Right lobe of liver (tissue), 6 donors: ENCODE measurements around the gene FADD. TPM values are rescaled to one million over a fixed set of nuclear protein-coding genes. Genes with fewer than 3 reads are reported as not detected.
"Not testable (repeated sequence)": the region's sequence is repeated elsewhere in the genome, so short reads cannot be mapped to it uniquely, and the experiment has no call there.

ENCODE experiments used
- ATAC-seq, 4 donors: fragments of 200-7000 bp; cut with Tn5 transposase; one replicate each; pipeline ENCODE4 v1.9.1; 2020; ENCODE audit warnings: mild to moderate bottlenecking in 4 of 4, moderate library complexity in 4 of 4
- DNase-seq, 3 donors: peaks; one replicate each; pipeline ENCODE4 v3.0.0-alpha.2; 2020
- H3K27ac ChIP-seq, 3 donors: fragments of 200-600 bp; one replicate each; pipeline ENCODE4 v1.8.0; 2022
- H3K27me3 ChIP-seq, 2 donors: fragments of 200-600 bp; one replicate each; pipeline ENCODE4 v1.8.0; 2022
- H3K36me3 ChIP-seq, 4 donors: fragments of 200-600 bp; sonication (generic) in 1 of 4; one replicate each; pipeline versions ENCODE4 v1.5.1 to v1.8.0; 2017 to 2022; ENCODE audit warnings: control low read depth in 1 of 4
- H3K4me1 ChIP-seq, 4 donors: fragments of 200-600 bp; sonication (generic) in 1 of 4; one replicate each; pipeline versions ENCODE4 v1.5.1 to v1.8.0; 2017 to 2022; ENCODE audit warnings: control low read depth in 1 of 4
- H3K4me3 ChIP-seq, 3 donors: fragments of 200-600 bp; one replicate each; pipeline ENCODE4 v1.8.0; 2022
- H3K9me3 ChIP-seq, 4 donors: fragments of 200-600 bp; sonication (generic) in 1 of 4; one replicate each; pipeline versions ENCODE4 v1.5.1 to v1.8.0; 2017 to 2022; ENCODE audit warnings: control low read depth in 1 of 4
- CTCF ChIP-seq, 4 donors: fragments of 200-600 bp in 3 of 4; fragments of 450-650 bp in 1 of 4; IDR thresholded peaks; one replicate each; pipeline versions ENCODE4 v1.5.1 to v1.8.0; 2016 to 2022; ENCODE audit warnings: antibody characterized with exemption in 4 of 4, mild to moderate bottlenecking in 2 of 4
- POLR2A ChIP-seq: fragments of 450-650 bp; IDR thresholded peaks from one replicate; pipeline ENCODE4 v1.6.1; 2017; ENCODE audit warnings: antibody characterized with exemption, mild to moderate bottlenecking
- WGBS: methylation state at CpG from one replicate; pipeline ENCODE4 v1.1.6; 2018; ENCODE audit warnings: low coverage, low lambda C conversion rate; ENCODE audit not compliant: insufficient coverage; ENCODE audit errors: missing lambda C conversion rate; 5-methylcytosine and 5-hydroxymethylcytosine counted together
- intact Hi-C, 2 donors: fragments of 100-400 bp; cut with DNase I; formaldehyde crosslinking; loops; one replicate each; pipeline versions ENCODE4 v1.11.2 to v1.14.1; 2022
- total RNA-seq, 6 experiments: library from RNA; depleted of rRNA in 2 of 6; stranded (reverse); fragments of >200 nt in 2 of 6; fragmentation: NEBNext Ultra II Directional in 3 of 6; extraction: Animal tissue kit (Norgen Biotek cat#: 25700) in 3 of 6; gene quantifications; one replicate each; pipeline versions ENCODE4 v1.1.0 to v1.2.4, GENCODE V29; 2016 to 2023
- donor health status: DM: no; HTN: yes; CAD: no.
- donor health status: DM: no; HTN: no; CAD: no.
- donor health status: DM: no; HTN: no; CAD: no.
- donor health status: DM: no; HTN: yes; CAD: no.
- donor health status: DM: no; HTN: yes; CAD: no.

Gene FADD
- total RNA-seq, 6 experiments from 2014 or later = 8.8 to 17.5 (median 10.6) TPM

DNA sequence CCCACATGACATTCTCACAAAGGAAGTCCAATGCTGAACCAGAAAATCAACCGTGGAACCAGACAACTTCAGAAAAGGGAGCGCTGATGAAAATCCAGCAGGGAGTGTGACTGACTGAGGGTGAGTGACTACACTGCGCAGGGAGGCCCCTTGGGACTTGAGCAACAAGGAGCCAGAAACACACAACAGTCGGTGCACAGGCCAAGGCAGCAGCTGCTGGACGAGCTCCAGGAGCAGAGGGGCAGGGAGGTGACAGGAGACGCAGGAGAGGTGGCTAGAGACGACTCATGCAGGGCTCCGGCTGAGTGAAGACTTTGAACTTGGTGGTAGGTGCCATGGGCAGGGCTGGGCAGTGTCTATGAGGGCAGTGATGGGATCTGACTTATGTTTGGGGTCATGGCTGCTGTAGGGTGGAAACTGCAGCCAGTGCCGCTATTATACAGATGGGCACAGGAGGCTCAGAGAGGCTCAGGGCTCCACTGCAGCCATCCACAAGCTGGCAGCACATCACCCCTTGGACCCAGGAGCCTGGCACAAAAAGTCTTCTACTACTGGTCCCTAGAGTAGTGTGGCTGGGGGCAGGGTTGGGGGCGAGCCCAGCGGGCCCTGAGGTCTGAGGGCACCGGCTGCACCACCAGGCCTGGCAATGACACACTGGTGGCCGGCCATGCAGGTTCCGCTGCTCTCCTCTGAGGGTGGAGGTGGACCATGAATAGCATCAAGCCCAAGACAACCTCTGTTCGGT is 10.3 kb upstream of the FADD start:
- ATAC-seq = no peak
- H3K4me1 ChIP-seq = peaks cover 0 to 3% (median 0%) of the 10 kb centered on the region in 4 donors
- H3K27ac ChIP-seq = no peak overlapping the region
- H3K36me3 ChIP-seq = peaks cover 0 to 4% (median 0%) of the 10 kb centered on the region in 4 donors
- DNase-seq = no peak
- H3K27me3 ChIP-seq = no peaks in the 10 kb centered on the region
- TF ChIP-seq POLR2A (no peak), CTCF (IDR thresholded peaks at IDR 0.05) (no peak)
- WGBS = 75% methylated on average over 4 of the region's 15 CpGs
- intact Hi-C loops = loop anchor here in 1 of 2 donors (10.0 kb wide), 2 partner anchors 108 to 478 kb away; no protein-coding TSS in a partner anchor
- no peak overlapping the region for H3K4me3 ChIP-seq
- no peaks in the 10 kb centered on the region for H3K9me3 ChIP-seq

GRCh38 chr11:70193411-70194292 is 9.4 kb upstream of the FADD start:
- ATAC-seq = no peak
- Histone ChIP-seq H3K36me3 (no peaks in the 10 kb centered on the region), H3K4me1 (peaks cover 0 to 3% (median 0%) of the 10 kb centered on the region in 4 donors), H3K9me3 (no peaks in the 10 kb centered on the region), H3K4me3 (no peak overlapping the region), H3K27me3 (no peaks in the 10 kb centered on the region), H3K27ac (no peak overlapping the region)
- TF ChIP-seq POLR2A = no peak
- intact Hi-C loops = loop anchor here in 1 of 2 donors (10.0 kb wide), 2 partner anchors 109 to 479 kb away; no protein-coding TSS in a partner anchor
- 58% methylated on average over 7 of the region's 7 CpGs for WGBS
- DNase-seq = peak in 1 of 3 donors; percentile 24

DNA sequence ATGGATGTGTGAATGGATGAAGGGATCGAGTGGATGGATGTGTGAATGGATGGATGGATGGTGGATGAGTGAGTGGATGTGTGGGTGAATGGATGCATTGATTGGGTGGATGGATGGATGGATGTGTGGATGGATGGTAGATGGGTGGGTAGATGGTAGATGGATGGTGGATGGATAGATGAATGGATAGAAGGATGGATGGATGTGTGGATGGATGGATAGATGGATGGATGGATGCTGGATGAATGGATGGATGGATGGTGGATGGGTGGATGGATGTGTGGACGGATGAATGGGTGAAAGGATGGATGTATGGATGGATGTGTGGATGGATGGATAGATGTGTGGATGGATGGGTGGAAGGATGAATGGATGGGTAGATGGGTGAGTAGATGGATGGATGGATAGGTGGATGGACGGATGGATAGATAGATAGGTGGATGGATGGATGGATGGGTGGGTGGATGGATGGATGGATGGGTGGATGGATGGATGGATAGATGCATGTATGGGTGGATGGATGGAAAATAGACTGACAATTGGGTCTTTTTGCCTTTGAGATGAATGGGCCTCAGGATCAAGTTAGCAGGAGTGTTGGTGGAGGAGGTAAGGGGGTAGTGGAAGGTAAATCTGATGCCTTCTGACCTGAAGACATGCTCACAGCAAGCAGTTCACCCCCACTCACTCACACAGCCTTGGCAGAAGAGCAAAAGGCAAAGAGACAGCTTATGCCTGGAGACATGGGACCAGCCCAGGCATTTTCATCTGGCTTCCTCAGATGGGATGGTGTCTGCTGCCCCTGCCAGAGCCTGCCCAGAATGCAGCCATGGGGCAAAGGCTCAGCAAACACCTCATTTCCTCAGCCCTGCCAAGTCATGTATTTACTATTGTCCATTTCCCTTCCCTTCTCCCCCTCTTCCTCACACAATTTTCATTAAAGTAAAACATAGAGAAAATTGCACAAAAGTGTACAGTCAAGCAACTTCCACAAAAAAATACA is 8.0 kb upstream of the FADD start:
- Histone ChIP-seq H3K27ac (no peak overlapping the region), H3K4me1 (peaks cover 0 to 3% (median 0%) of the 10 kb centered on the region in 4 donors), H3K9me3 (no peaks in the 10 kb centered on the region), H3K4me3 (no peak overlapping the region), H3K36me3 (no peaks in the 10 kb centered on the region), H3K27me3 (no peaks in the 10 kb centered on the region)
- TF ChIP-seq POLR2A = no peak
- no peak for TF ChIP-seq CTCF (IDR thresholded peaks at IDR 0.05)
- intact Hi-C loops = loop anchor here (5.0 to 10.0 kb wide), 4 partner anchors 110 to 498 kb away; no protein-coding TSS in a partner anchor
- WGBS = 75% methylated on average over 3 of the region's 3 CpGs
- DNase-seq = no peak
- peak in 1 of 4 donors; percentile 6 for ATAC-seq

- H3K27ac ChIP-seq = no peak overlapping the region
- WGBS = 66% methylated on average over 6 of the region's 10 CpGs
- intact Hi-C loops = no loop called here
- H3K27me3 ChIP-seq = no peaks in the 10 kb centered on the region
- no peaks in the 10 kb centered on the region for H3K36me3 ChIP-seq
- DNase-seq (peak in 1 of 3 donors; percentile 10), ATAC-seq (no peak)
- no peak for TF ChIP-seq CTCF (IDR thresholded peaks at IDR 0.05)
- no peak for TF ChIP-seq POLR2A
- no peaks in the 10 kb centered on the region for H3K9me3 ChIP-seq
- H3K4me1 ChIP-seq = peaks cover 0 to 13% (median 4%) of the 10 kb centered on the region in 4 donors
- H3K4me3 ChIP-seq = no peak overlapping the region
Measured at GRCh38 chr11:70200212-70200844, 2.8 kb upstream of the FADD start.

DNA sequence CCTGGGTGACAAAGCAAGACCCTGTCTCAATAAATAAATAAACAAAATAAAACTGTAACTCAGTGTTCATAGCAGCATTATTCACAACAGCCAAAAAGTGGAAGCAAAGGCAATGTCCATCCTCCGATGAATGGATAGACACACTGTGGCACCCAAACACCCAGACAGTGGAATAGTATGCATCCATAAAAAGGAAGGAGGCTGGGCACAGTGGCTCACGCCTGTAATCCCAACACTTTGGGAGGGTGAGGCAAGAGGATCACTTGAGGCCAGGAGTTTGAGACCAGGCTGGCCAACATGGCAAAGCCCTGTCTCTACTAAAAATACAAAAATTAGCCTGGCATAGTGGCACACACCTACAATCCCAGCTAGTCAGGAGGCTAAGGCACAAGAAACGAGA is 2.0 kb upstream of the FADD start:
- DNase-seq = peak in 1 of 3 donors; percentile 15
- H3K27ac ChIP-seq, ATAC-seq, H3K4me3 ChIP-seq, H3K36me3 ChIP-seq, H3K27me3 ChIP-seq, intact Hi-C loops, H3K9me3 ChIP-seq: not testable (repeated sequence)
- H3K4me1 ChIP-seq = peaks cover 0 to 13% (median 4%) of the 10 kb centered on the region in 4 donors
- 82% methylated on average over 3 of the region's 3 CpGs for WGBS
